Right renal cortex interstitium (tissue), 3 donors: ENCODE measurements around the gene OSM. TPM values are rescaled to one million over a fixed set of nuclear protein-coding genes. Genes with fewer than 3 reads are reported as not detected.

ENCODE experiments used
- DNase-seq, 3 donors: peaks; one replicate each; pipeline ENCODE4 v3.0.0-alpha.2; 2013; ENCODE audit warnings: low read depth in 3 of 3, low spot score in 2 of 3
- polyA plus RNA-seq, 3 donors: library from polyadenylated mRNA; unstranded; fragments of 120-200 nt; gene quantifications; one replicate each; pipeline ENCODE4 v1.2.1, GENCODE V29; 2013; ENCODE audit not compliant: insufficient read length in 3 of 3

Gene OSM
- polyA plus RNA-seq, 3 donors, result 0.17 to 0.20 TPM; not detected in 1

DNA sequence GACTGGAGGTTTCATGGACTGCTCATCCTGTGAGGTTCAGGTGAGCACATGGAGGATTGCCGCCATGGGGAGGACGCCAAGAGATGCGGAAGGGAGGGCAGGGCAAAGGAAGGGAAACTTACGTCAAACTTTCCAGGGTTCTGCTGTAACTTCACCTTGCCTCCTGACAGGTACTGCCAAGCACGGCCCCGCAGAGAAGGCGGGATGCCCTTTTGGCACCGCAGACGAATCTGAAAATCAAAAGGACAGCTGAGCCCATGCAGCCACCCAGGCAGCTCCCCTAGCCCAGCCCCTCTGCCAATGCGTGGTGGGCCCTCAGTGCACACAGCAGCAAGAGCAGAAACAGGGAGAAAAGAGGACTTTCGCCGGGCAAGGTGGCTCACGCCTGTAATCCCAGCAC, 32.7 kb upstream of the OSM start:
- DNase-seq, result no peak

DNA sequence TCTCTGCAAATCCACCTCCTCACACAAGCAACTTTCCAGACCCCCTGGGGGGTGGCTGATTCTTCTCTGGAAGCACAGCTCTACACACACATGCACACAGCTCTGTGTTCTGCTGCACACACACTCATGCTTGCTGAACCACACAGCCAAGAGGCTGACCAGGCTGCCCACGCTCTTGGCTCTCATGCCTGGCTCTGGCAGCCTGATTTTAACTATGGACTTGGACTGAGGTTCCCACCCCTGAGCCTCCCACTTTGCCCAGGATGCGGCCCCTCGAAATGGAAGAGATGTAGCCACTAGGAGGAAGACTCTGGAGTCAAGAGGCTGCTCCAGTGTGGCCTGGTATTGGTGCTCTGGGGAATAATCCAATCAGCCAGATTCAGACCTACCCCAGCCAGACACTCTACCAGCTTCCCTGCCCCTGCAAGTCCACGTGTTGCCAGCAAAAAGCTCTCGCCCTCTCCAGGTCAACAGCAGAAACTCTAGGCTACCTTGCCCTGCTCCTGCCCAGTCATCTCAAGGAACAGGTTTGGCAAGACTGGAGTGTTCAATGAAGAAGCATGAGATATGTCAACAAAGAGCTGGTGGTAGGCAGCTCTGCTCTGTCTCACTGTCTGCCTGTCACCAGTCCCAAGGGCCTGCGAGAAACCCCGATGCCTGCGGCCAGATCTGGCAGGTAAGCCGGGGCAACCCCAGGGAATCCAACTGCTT, 31.5 kb upstream of the OSM start:
- DNase-seq, result no peak

DNA sequence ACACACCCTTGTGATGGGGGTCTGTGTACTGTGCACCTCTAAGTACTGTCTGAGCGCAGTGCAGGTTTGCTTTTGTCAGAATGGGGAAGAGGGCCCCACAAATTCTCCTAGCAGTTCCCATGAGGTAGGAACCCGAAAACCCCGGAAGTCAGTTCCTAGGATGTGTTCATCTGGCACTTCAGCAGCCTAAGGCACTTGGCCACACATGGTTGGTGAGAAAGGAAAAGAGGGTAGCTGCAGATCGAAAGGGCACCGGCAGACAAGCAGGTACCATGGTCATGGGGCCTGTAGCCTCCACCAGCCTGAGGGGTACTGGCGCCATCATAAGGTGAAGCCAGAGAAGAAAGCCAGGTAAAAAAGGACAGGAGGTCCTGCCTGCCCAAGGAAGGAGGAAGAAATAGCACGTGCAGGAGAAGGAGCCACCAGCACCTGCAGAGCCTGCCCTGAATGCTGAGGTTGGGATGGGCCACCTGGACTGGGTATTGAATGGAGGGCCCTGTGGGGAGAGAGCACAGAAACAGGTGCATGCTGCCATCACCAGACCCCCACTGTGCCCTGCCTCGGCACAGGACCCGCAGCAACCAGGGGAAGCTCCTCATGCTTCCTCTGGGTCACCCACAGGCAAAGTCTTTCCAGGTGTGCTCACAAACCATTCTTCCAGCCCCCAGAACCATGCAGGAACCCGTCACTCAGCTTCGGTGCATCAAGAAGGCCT, 30.8 kb upstream of the OSM start:
- no peak for DNase-seq

GRCh38 chr22:30296833-30297232, 30.2 kb upstream of the OSM start:
- no peak for DNase-seq

GRCh38 chr22:30296324-30296723, 29.7 kb upstream of the OSM start:
- DNase-seq, result no peak

GRCh38 chr22:30295576-30295975, 28.9 kb upstream of the OSM start:
- DNase-seq, result no peak

- no peak for DNase-seq
Measured at GRCh38 chr22:30294830-30295229, 28.2 kb upstream of the OSM start.

GRCh38 chr22:30294066-30294465, 27.4 kb upstream of the OSM start:
- no peak for DNase-seq

DNA sequence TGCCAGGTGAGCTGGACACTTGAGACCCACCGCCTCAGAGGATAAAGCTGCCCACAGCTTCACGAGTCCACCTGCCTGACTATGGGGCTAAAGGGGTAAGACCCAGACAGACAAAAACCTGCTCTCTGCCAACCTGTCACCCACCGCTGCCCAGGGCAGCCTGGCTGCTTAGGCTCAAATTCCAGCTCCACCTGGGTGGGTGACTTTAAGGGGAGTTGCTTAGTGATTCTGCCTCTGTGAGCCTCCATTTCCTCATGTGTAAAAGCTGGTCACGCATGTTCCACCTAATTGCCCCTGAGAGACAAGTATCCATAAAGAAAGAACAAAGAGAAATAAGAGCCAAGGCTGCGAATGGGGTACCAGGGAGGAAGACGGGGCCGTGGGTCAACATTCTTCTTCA, 26.4 kb upstream of the OSM start:
- no peak for DNase-seq

GRCh38 chr22:30292069-30292970, 25.7 kb upstream of the OSM start:
- no peak for DNase-seq

DNA sequence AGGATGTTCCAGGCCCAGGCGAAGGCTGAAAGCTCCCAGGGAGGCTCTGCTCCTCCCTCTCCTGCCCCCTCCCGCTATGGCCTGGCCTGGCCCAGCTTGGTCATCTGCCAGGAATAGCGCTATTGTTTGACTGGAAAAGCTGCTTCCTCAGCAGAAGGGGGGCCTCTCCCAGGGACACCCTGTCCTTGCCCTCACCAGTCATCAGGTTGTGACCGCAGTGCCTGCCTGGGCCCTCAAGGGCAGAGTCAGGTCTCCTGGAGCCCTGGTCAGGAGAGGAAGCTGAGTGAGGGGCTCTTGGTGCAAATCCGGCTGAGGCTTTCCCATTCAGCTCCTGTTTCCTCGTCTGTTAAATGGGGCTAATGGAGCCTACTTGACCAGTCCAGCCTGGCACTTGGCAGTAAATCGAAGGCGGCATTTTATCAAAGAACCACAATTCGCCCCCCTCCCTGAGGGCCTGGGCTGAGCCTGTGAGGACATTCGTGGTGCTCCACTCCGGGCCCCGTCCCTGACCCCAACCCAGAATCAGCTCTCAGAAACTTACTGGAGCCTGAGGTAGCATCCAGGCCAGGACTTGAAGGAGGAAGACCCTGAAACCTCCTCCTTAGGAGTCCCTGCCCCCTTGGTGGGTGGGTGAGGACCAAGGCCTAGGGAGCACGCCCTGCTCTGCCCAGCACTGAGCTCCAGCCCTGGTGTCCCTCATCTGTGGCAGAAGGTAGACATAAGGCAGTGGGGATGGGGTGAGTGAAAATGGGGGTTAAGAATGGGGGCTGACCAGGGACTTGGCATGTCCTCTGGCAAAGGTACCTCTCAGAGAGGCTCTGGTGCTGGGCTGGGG, 24.6 kb upstream of the OSM start:
- DNase-seq, result no peak

GRCh38 chr22:30290342-30291057, 23.8 kb upstream of the OSM start:
- DNase-seq, result no peak

GRCh38 chr22:30289980-30290313, 23.3 kb upstream of the OSM start:
- no peak for DNase-seq

DNA sequence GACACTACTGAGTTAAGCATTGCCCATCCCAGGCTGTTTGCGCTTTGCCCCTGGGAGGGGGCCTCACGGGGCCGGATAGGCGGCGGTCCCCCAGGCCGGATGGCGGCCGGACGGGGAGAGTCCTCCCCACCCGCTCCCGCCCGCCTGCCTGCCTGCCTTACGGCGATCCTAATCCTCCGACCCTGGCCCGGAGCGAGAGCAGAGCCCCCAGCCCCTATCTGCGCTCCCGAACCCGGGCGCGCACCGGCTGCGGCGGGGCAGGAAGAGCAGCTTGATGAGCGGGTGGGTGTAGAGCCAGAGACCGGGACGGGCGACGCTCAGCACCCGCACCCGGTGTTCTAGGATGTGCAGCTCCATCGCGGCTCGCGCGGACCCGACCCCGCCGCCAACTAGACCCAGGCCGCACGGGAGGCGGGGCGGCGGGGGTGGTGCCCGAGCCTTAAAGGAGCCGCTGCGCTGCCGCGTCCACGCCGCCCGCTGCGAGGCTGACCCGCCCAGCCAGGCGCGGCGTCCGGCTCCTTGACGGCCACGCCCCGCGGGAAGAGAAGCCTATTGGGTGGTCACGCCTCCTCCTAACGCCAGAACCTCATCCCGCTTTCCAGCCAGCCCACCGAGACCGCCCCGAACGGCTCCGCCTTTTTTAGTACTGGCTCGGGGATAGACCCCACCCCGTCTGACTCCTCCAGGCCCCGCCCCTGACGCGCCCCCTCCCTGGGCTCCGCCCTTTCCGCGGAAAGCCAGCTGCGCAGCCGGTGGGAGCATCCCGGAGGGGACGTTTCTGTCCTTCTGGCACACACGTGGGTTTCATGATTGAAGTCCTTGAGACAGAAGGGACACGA, 22.7 kb upstream of the OSM start, which contains the start of gene CASTOR1:
TSS of gene CASTOR1 (minus strand) at position 365 of the 839 bp plus-strand sequence. CDS start at position 357, 8 bp downstream.
- DNase-seq, result peak; percentile 85 to 93 (median 93)

- DNase-seq, result no peak
Measured at GRCh38 chr22:30288419-30289140, 21.9 kb upstream of the OSM start.

DNA sequence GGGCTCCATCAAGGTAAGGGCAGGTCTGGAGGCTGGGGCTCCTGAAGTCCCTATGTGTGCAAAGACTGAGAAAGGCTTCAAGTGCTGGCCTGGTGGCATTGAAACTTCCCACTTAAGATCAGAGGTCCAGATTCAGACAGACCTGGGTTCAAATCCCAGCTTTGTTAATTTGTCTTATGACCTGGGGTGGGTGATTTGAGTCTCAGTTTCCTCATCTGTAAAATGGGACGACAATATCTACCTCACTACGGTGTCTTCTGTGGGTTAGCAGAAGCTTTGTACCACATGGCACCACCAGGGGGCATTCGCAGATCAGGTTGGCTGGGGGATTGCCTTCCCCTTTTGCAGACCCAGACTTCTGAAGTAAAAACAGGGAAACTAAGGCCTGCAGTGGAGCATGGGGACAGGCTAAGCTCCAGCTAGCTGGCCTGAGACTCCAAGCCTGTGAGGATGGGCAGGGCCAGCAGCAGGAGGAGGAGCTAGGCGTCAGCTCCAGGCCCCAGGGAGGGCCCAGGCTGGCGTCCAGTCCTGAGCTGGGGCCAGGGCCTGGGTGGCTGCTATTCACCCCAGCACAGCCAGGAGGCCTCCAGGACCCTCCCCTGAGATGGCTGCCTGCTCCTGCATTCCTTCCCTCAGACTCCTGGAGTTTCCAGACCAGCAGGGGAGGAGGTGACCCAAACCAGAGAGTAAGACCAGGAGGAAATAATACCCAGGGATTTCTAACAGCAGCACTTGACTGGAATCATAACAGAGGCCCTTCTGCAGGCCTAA, 21.2 kb upstream of the OSM start:
- DNase-seq, result peak in 2 of 3 donors; percentile 48 to 65

DNA sequence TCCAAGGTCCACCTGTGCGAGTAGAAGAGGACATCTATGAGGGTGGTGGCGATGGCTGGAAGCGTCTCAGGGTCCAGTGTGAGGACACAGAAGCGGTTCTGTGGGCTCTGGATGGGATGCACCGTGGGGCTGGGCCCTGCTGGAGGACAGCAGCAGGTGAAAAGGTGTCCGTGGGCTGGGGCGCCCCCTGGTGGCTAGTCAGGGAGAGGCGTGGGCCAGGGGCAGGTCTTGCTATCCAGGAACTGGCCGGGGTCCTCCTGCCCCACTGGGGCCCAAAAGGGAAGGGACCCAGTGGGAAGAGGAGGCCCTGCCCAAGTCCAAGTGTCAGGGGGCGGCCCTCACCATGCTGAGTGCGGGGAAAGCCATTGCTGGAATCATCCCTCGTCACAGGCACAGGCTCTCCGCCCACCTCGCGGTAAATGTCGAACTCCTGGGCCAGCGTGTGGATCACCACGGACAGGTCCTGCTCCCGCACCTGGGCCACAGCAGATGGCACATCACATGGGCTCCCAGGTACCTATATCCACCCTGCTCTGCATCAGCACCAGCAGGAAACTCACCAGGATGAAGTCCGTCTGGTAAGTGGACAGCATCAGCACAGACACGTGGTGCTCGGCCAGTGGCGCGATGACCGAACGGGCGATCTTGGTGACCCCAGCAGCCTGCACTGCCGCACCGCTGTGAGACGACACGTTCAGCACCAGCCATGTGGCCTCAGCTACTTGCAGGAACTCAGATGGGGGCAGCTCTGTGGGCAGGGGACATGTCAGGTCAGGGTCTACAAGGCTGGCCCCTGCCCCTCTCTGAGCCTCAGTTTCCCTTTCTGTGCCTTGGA, 20.4 kb upstream of the OSM start:
- no peak for DNase-seq
